ENCODE results near the gene ETV6.

- TF ChIP-seq CTCF (IDR thresholded peaks at IDR 0.05 in 2 of 3, conservative IDR thresholded peaks at IDR 0.05 in 1 of 3; ENCODE audit: borderline replicate concordance in 1 of 3, insufficient read depth in 1 of 3, low read depth in 2 of 3, low read length in 2 of 3) (no peak), POLR2A (IDR thresholded peaks at IDR 0.05; ENCODE audit: borderline replicate concordance, extremely low read depth, insufficient read depth, insufficient read length) (no peak), ZNF274 (IDR thresholded peaks at IDR 0.05; ENCODE audit: low read depth, low read length) (no peak), ZFX (IDR thresholded peaks at IDR 0.05) (no peak), JUND (IDR thresholded peaks at IDR 0.05) (no peak), POLR2AphosphoS5 (IDR thresholded peaks at IDR 0.05; ENCODE audit: low read depth, low read length) (no peak), MAX (IDR thresholded peaks at IDR 0.05) (no peak), REST (IDR thresholded peaks at IDR 0.05; ENCODE audit: low read depth) (no peak), CEBPB (IDR thresholded peaks at IDR 0.05; ENCODE audit: low read depth) (no peak), EZH2 (IDR thresholded peaks at IDR 0.05) (no peak)
Measured at GRCh38 chr12:11684393-11684792, 34.9 kb downstream of the ETV6 start.
